GM19238 (cell line): ENCODE results near the gene GCHFR.

Experiments
- DNase-seq: peaks from one replicate; pipeline ENCODE4 v3.0.0; 2011; ENCODE audit warnings: low spot score; ENCODE audit not compliant: insufficient read length

GCHFR gene

GRCh38 chr15:40808861-40809450 lies 45.1 kb downstream of the GCHFR start:
- DNase-seq, result no peak

DNA sequence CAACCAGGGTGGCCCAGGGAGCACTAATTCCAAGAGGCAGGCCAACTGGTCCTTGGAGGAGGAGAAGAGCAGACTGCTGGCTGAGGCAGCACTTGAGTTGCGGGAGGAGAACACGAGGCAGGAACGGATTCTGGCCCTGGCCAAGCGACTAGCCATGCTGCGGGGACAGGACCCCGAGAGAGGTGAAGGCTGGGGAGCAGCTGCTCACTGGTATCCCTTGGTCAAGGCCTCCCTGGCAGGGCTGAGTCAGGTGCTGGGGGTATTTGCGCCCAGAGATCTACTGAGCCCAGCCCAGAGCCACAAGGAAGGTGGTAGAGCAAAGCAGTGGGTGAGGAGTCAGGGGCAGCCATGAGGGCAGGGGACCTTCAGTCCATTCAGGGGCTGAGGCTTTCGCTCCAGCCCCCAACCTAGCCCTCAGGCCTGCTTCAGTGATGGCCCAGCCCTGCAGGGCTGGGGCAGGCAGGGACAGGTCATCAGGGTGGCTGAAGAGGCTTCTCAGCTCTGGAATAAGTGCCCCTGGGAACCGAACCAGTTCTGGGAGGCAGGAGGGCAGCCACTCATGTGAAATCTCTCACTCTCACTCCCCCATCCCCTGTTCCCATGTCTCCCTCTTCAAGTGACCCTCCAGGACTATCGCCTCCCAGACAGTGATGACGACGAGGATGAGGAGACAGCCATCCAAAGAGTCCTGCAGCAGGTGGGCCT lies 49.0 kb downstream of the GCHFR start:
- no peak for DNase-seq

DNA sequence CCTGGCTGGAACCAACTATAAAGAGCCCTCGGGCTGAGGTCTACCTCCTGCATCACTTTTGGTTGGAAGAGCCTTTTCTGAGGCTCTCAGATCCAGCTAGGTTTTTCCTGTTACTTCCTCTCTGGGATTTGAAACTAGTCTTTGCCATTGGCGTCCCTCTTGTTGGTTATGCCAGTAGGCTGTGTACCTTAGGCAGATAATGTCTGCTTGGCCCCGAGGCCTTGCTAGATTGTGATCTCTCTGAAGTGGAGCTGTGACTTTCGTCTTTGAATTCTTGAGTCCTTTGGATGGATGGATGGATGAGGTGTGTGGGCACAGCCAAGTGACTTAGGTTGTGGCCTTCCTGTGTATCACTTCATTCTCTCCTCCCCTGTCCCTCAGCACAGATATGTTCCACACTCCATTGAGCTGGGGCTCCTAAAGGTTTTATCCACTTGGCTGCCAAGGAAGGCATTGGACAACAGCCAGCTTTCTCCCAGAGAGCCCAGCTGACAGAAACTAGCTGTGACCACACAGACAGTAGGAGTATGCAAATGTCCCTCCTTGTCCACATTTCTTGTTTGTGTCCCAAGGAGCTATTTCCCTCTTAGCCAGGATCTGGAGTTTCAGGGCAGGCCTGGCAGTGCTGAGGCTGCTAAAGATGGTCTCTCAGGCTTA lies 51.3 kb downstream of the GCHFR start:
- DNase-seq, result no peak
